HepG2 (cell line): Measurements from ENCODE around the gene ATP2C2. TPM values are rescaled to one million over a fixed set of nuclear protein-coding genes. Genes with fewer than 3 reads are reported as not detected.
A peak's percentile ranks its signal among the peaks of the same experiment; 100 is the strongest.

Experiments
- ATAC-seq: fragments of 200-7000 bp; cut with Tn5 transposase; 3 replicates; pipeline ENCODE4 v1.9.1; 2020; ENCODE audit warnings: mild to moderate bottlenecking, moderate library complexity
- BruUV-seq: library from RNA; stranded (reverse); fragments of 400-500 nt; replicated peaks from 2 replicates; lab custom pipeline; 2021; lab: Mats Ljungman, UMichigan
- CTCF ChIA-PET: fragments of 300-600 bp; formaldehyde crosslinking; extraction: SDS; loops from one replicate; lab custom pipeline; 2021; ENCODE audit warnings: low total read pairs, inconsistent platforms, low intra/inter-chr PET ratio; lab: Yijun Ruan, JAX
- POLR2A ChIA-PET: fragments of 350-600 bp; sonication (Branson Sonifier 250); formaldehyde crosslinking; loops from one replicate; lab custom pipeline; 2020; ENCODE audit warnings: antibody characterized with exemption, inconsistent platforms; lab: Yijun Ruan, JAX
- DNase-seq: peaks from one replicate; pipeline ENCODE4 v3.0.0-alpha.2; 2015; ENCODE audit warnings: low spot score
- FAIRE-seq: peaks from 3 replicates; lab custom pipeline; 2011; peaks lifted over from hg19 to GRCh38; lab: Jason Lieb, UNC
- H2AFZ ChIP-seq: one replicate; pipeline ENCODE4 v1.6.1; 2011; ENCODE audit warnings: low read length, inconsistent platforms
- H3K27ac ChIP-seq: fragments of 300-600 bp; 3 replicates; pipeline ENCODE4 v1.8.0; 2011; ENCODE audit warnings: mixed run types, mild to moderate bottlenecking, mixed read lengths, low read length, inconsistent platforms; ENCODE audit not compliant: insufficient read depth; ENCODE audit errors: extremely low read length
- H3K27me3 ChIP-seq, 2 experiments: fragments of 200-600 bp in 1 of 2; 2 replicates in 1 of 2; 3 replicates in 1 of 2; pipeline versions ENCODE4 v1.6.0 to v1.8.0; 2011; ENCODE audit warnings: low read length in 2 of 2, mild to moderate bottlenecking in 2 of 2, moderate library complexity in 2 of 2, inconsistent platforms in 1 of 2; ENCODE audit not compliant: insufficient read depth in 2 of 2, control insufficient read depth in 1 of 2
- H3K36me3 ChIP-seq, 2 experiments: fragments of 200-600 bp in 1 of 2; replicated peaks in 1 of 2; 2 replicates in 1 of 2; 3 replicates in 1 of 2; pipeline versions ENCODE4 v1.5.1 to v1.8.0; 2011; ENCODE audit warnings: low read length in 2 of 2, inconsistent platforms in 1 of 2; ENCODE audit not compliant: insufficient read depth in 2 of 2, control insufficient read depth in 1 of 2
- H3K4me1 ChIP-seq: 2 replicates; pipeline ENCODE4 v1.5.1; 2012; ENCODE audit warnings: low read length, inconsistent platforms; ENCODE audit not compliant: insufficient read depth
- H3K4me2 ChIP-seq: 2 replicates; pipeline ENCODE4 v1.6.0; 2011; ENCODE audit warnings: low read depth, low read length, inconsistent platforms
- H3K4me3 ChIP-seq, 3 experiments: fragments of 200-600 bp in 1 of 3; sonication (generic), shearing (Covaris generic) in 1 of 3; replicated peaks in 1 of 3; 2 replicates each; pipeline ENCODE4 v1.5.1; 2011 to 2016; ENCODE audit warnings: low read length in 3 of 3, inconsistent platforms in 2 of 3, low read depth in 2 of 3, mild to moderate bottlenecking in 2 of 3, control low read depth in 1 of 3, mixed read lengths in 1 of 3; ENCODE audit not compliant: insufficient read depth in 1 of 3
- H3K79me2 ChIP-seq: one replicate; pipeline ENCODE4 v1.6.1; 2011; ENCODE audit warnings: low read length, inconsistent platforms; ENCODE audit not compliant: insufficient read depth
- H3K9ac ChIP-seq: 2 replicates; pipeline ENCODE4 v1.6.0; 2011; ENCODE audit warnings: mild to moderate bottlenecking, low read depth, low read length, inconsistent platforms; ENCODE audit not compliant: insufficient read depth
- H3K9me3 ChIP-seq: 2 replicates; pipeline ENCODE4 v1.5.1; 2012; ENCODE audit warnings: mild to moderate bottlenecking, low read length
- H4K20me1 ChIP-seq: 2 replicates; pipeline ENCODE4 v1.6.0; 2011; ENCODE audit warnings: inconsistent platforms, mild to moderate bottlenecking, low read length, moderate library complexity; ENCODE audit not compliant: insufficient read depth
- GFI1 ChIP-seq: sonication (generic); formaldehyde crosslinking; IDR thresholded peaks from 2 replicates; pipeline ENCODE4 v1.5.0; 2020; ENCODE audit warnings: missing genetic modification reagents, mild to moderate bottlenecking, borderline replicate concordance
- HHEX ChIP-seq: IDR thresholded peaks from 2 replicates; pipeline ENCODE4 v1.6.1; 2016; ENCODE audit warnings: control low read depth
- HNRNPH1 ChIP-seq: fragments of 200-400 bp; formaldehyde crosslinking; optimal IDR thresholded peaks from 2 replicates; pipeline ENCODE3; 2017; ENCODE audit warnings: mild to moderate bottlenecking, low read depth, low read length
- MXD4 ChIP-seq: IDR thresholded peaks from 2 replicates; pipeline ENCODE4 v1.6.1; 2016; ENCODE audit warnings: mild to moderate bottlenecking, missing biosample characterization, missing genetic modification reagents
- NFKBIZ ChIP-seq: IDR thresholded peaks from 2 replicates; pipeline ENCODE4 v1.6.1; 2018; ENCODE audit warnings: missing genetic modification reagents, missing compliant biosample characterization
- SAP130 ChIP-seq: IDR thresholded peaks from 2 replicates; pipeline ENCODE4 v1.6.1; 2016; ENCODE audit warnings: low read depth
- SETDB1 ChIP-seq: sonication (generic); formaldehyde crosslinking; IDR thresholded peaks from 2 replicates; pipeline ENCODE4 v1.5.1; 2020; ENCODE audit warnings: missing genetic modification reagents, mild to moderate bottlenecking, borderline replicate concordance
- SNAI1 ChIP-seq: sonication (generic); formaldehyde crosslinking; IDR thresholded peaks from 2 replicates; pipeline ENCODE4 v1.5.0; 2020; ENCODE audit warnings: mild to moderate bottlenecking, missing genetic modification reagents, borderline replicate concordance
- SOX13 ChIP-seq, 3 experiments: fragments of 450-650 bp in 1 of 3; sonication (generic) in 1 of 3; formaldehyde crosslinking in 1 of 3; IDR thresholded peaks in 2 of 3; conservative IDR thresholded peaks in 1 of 3; 2 replicates each; pipeline versions ENCODE4 v1.5.0 to v1.6.1; 2016 to 2020; ENCODE audit warnings: antibody characterized with exemption in 1 of 3, mild to moderate bottlenecking in 1 of 3, missing compliant biosample characterization in 1 of 3, missing genetic modification reagents in 1 of 3, moderate library complexity in 1 of 3
- TRIM24 ChIP-seq: sonication (generic); formaldehyde crosslinking; IDR thresholded peaks from 2 replicates; pipeline ENCODE4 v1.8.0; 2022; ENCODE audit warnings: mild to moderate bottlenecking, missing genetic modification reagents
- WIZ ChIP-seq: sonication (generic); formaldehyde crosslinking; IDR thresholded peaks from 2 replicates; pipeline ENCODE4 v1.5.1; 2020; ENCODE audit warnings: mild to moderate bottlenecking, missing genetic modification reagents
- ZBTB38 ChIP-seq: sonication (generic); formaldehyde crosslinking; IDR thresholded peaks from 2 replicates; pipeline ENCODE4 v1.5.1; 2020; ENCODE audit warnings: mild to moderate bottlenecking, missing genetic modification reagents
- ZNF547 ChIP-seq: sonication (generic); formaldehyde crosslinking; IDR thresholded peaks from 2 replicates; pipeline ENCODE4 v1.5.1; 2020; ENCODE audit warnings: mild to moderate bottlenecking, missing genetic modification reagents
- WGBS: methylation state at CpG from one replicate; pipeline ENCODE4 v1.1.6; 2017; ENCODE audit warnings: low lambda C conversion rate; 5-methylcytosine and 5-hydroxymethylcytosine counted together
- in situ Hi-C: cut with HindIII; loops from 2 replicates; pipeline ENCODE4 v1.10.0; 2017; ENCODE audit warnings: low pct_unique_long_range_greater_than_20kb; ENCODE audit not compliant: extremely low pct_ligation_motif_present
- intact Hi-C: fragments of 100-400 bp; cut with micrococcal nuclease; formaldehyde crosslinking; loops from one replicate; pipeline ENCODE4 v1.10.0; 2022; ENCODE audit not compliant: unreplicated experiment
- polyA plus RNA-seq, 8 experiments: library from polyadenylated mRNA; depleted of rRNA in 3 of 8; stranded (reverse) in 7 of 8; unstranded in 1 of 8; fragments of >200 nt; fragmentation: Illumina TruSeq in 4 of 8; extraction: Trizol in 4 of 8; gene quantifications; 2 replicates each; pipeline versions ENCODE4 v1.2.1 to v1.2.3, GENCODE V29; 2011 to 2016; ENCODE audit warnings: low read depth in 4 of 8, missing spikeins in 1 of 8, mixed read lengths in 1 of 8; ENCODE audit not compliant: insufficient read depth in 1 of 8
- total RNA-seq, 5 experiments: library from RNA; depleted of rRNA; stranded (reverse); fragments of >200 nt; fragmentation: Illumina TruSeq; extraction: Trizol; gene quantifications; 2 replicates each; pipeline ENCODE4 v1.2.3, GENCODE V29; 2016; ENCODE audit warnings: low read depth in 1 of 5
- TF ChIP-seq, protein P1 (sequence below): sonication (generic); formaldehyde crosslinking; IDR thresholded peaks from 2 replicates; pipeline ENCODE4 v1.4.0; 2020; ENCODE audit warnings: missing genetic modification reagents
- TF ChIP-seq, protein P2 (sequence below): sonication (generic); formaldehyde crosslinking; IDR thresholded peaks from 2 replicates; pipeline ENCODE4 v1.5.0; 2020; ENCODE audit warnings: missing genetic modification reagents
- TF ChIP-seq, protein P3 (sequence below): sonication (generic); formaldehyde crosslinking; conservative IDR thresholded peaks from 2 replicates; pipeline ENCODE4 v1.8.1; 2023; ENCODE audit warnings: missing genetic modification reagents

The ATP2C2 gene
- total and polyA plus RNA-seq, 2 of the 13 experiments (the other 11 are each of a cell fraction or from before 2014, with no cell fraction given), result 0.07 TPM; not detected in 1

DNA sequence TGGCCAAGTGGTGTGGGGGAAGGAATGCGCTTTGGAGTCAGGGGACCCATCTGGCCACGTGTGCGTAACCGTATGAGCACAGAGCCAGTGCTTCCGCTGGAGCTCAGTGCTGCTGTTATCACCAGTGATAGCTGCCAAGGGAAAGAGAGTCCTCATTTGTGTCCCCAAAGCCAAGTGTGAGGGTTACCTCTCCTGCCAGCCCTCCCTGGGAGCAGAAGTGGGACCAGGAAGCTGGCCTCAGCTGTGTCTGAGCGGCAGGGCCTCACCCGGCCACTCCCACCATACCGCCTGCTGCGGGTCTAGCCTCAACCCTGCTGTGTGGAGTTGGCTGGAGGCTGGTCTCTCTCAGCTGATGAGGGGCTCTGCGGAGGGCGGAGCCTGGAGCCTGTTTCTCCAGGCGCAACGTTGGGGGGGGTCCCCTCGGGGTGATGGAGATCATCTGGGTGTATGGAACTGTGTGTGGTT lies 91.6 kb downstream of the ATP2C2 start:
- Histone ChIP-seq H2AFZ (no peak overlapping the region), H3K27me3 (no peaks in the 10 kb centered on the region), H3K9ac (no peak overlapping the region), H3K4me2 (no peak overlapping the region), H4K20me1 (no peaks in the 10 kb centered on the region), H3K79me2 (no peaks in the 10 kb centered on the region), H3K4me1 (no peaks in the 10 kb centered on the region), H3K9me3 (no peaks in the 10 kb centered on the region), H3K4me3 (no peak overlapping the region), H3K27ac (no peak overlapping the region), H3K36me3 (no peaks in the 10 kb centered on the region; a peak in 1 of 5 replicates)
- POLR2A ChIA-PET, result no interaction called here
- FAIRE-seq (no peak), ATAC-seq (peak; percentile 22; the same call in 2 of the 3 replicates), DNase-seq (no peak)
- intact Hi-C loops, result no loop called here
- 85% methylated on average over 10 of the region's 14 CpGs for WGBS
- no peak for TF ChIP-seq SETDB1
- CTCF ChIA-PET, result no interaction called here
- in situ Hi-C loops, result no loop called here
- no TSS peak for BruUV-seq

DNA sequence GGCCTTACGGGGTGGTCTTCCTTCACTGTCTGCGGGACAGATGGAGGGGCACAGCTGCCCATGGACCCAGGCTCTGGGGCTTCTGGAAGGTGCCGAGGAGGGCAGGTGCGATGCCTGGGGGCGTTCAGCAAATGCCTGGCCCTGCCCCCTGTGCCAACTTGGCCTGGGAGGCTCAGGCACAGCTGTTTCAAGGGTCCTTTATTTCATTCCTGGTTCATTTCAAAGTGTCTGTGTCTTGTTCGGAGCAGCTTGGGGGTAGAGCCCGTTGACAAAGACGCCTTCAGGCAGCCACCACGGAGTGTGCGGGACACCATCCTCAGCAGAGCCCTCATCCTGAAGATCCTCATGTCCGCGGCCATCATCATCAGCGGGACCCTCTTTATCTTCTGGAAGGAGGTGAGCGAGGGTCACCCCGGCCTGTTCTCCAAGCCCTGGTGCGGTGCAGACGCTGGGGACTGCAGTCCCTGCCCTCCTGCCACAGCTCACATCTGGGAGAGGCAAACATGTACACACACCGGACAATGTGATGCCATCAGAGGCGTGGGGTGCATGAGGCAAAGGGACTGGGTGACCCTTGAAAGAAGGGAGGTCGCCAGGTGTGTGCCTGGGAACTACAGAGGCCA lies 92.2 kb downstream of the ATP2C2 start:
- no peaks in the 10 kb centered on the region for H3K79me2 ChIP-seq
- H3K36me3 ChIP-seq, result no peaks in the 10 kb centered on the region; a peak in 1 of 5 replicates
- no peaks in the 10 kb centered on the region for H3K27me3 ChIP-seq
- no peak overlapping the region for H2AFZ ChIP-seq
- CTCF ChIA-PET, result no interaction called here
- H3K4me1 ChIP-seq, result no peaks in the 10 kb centered on the region
- no peak overlapping the region for H3K27ac ChIP-seq
- H3K4me3 ChIP-seq, result no peak overlapping the region
- BruUV-seq, result no TSS peak
- no peak for FAIRE-seq
- POLR2A ChIA-PET, result no interaction called here
- no peak for DNase-seq
- no peaks in the 10 kb centered on the region for H3K9me3 ChIP-seq
- intact Hi-C loops, result no loop called here
- WGBS, result 87% methylated on average over 14 of the region's 20 CpGs
- in situ Hi-C loops, result no loop called here
- H4K20me1 ChIP-seq, result no peaks in the 10 kb centered on the region
- no peak; the same call in 2 of the 3 replicates for ATAC-seq
- H3K9ac ChIP-seq, result no peak overlapping the region
- no peak overlapping the region for H3K4me2 ChIP-seq
- TF ChIP-seq, protein P1, sequence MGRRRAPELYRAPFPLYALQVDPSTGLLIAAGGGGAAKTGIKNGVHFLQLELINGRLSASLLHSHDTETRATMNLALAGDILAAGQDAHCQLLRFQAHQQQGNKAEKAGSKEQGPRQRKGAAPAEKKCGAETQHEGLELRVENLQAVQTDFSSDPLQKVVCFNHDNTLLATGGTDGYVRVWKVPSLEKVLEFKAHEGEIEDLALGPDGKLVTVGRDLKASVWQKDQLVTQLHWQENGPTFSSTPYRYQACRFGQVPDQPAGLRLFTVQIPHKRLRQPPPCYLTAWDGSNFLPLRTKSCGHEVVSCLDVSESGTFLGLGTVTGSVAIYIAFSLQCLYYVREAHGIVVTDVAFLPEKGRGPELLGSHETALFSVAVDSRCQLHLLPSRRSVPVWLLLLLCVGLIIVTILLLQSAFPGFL (CRISPR knock-in tag), result no peak
- TF ChIP-seq MXD4, result no peak
- no peak for TF ChIP-seq HHEX (CRISPR knock-in tag)
- no peak for TF ChIP-seq HNRNPH1
- no peak for TF ChIP-seq SOX13 (IDR thresholded peaks at IDR 0.05)
- no peak for TF ChIP-seq SOX13 (CRISPR knock-in tag; conservative IDR thresholded peaks at IDR 0.05 in 1 of 2, IDR thresholded peaks at IDR 0.05 in 1 of 2)
- no peak for TF ChIP-seq GFI1 (CRISPR knock-in tag)
- TF ChIP-seq, protein P2, sequence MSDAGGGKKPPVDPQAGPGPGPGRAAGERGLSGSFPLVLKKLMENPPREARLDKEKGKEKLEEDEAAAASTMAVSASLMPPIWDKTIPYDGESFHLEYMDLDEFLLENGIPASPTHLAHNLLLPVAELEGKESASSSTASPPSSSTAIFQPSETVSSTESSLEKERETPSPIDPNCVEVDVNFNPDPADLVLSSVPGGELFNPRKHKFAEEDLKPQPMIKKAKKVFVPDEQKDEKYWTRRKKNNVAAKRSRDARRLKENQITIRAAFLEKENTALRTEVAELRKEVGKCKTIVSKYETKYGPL, result no peak
- TF ChIP-seq SNAI1 (CRISPR knock-in tag), result no peak
- TF ChIP-seq NFKBIZ (CRISPR knock-in tag), result no peak
- TF ChIP-seq WIZ (CRISPR knock-in tag), result no peak
- no peak for TF ChIP-seq ZBTB38 (CRISPR knock-in tag)
- TF ChIP-seq, protein P3, sequence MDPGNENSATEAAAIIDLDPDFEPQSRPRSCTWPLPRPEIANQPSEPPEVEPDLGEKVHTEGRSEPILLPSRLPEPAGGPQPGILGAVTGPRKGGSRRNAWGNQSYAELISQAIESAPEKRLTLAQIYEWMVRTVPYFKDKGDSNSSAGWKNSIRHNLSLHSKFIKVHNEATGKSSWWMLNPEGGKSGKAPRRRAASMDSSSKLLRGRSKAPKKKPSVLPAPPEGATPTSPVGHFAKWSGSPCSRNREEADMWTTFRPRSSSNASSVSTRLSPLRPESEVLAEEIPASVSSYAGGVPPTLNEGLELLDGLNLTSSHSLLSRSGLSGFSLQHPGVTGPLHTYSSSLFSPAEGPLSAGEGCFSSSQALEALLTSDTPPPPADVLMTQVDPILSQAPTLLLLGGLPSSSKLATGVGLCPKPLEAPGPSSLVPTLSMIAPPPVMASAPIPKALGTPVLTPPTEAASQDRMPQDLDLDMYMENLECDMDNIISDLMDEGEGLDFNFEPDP, result no peak
- TF ChIP-seq TRIM24 (CRISPR knock-in tag), result no peak
- no peak for TF ChIP-seq SAP130 (CRISPR knock-in tag)
- TF ChIP-seq ZNF547, result no peak
